Chondrocyte (in vitro differentiated cells): ENCODE data around the gene PRSS58. TPM values are rescaled to one million over a fixed set of nuclear protein-coding genes. Genes with fewer than 3 reads are reported as not detected.

Source experiments
- DNase-seq: peaks from one replicate; pipeline ENCODE4 v3.0.0; 2021; ENCODE audit warnings: mixed read lengths, low spot score
- H3K27ac Mint-ChIP-seq: one replicate; pipeline ENCODE4 v1.8.0; 2021; ENCODE audit warnings: mild to moderate bottlenecking, moderate library complexity, mixed read lengths; ENCODE audit not compliant: unreplicated experiment
- H3K27me3 Mint-ChIP-seq: 2 replicates; pipeline ENCODE4 v1.8.0; 2021; ENCODE audit warnings: low read depth, mixed read lengths
- H3K36me3 Mint-ChIP-seq: 2 replicates; pipeline ENCODE4 v1.8.0; 2021; ENCODE audit warnings: low read depth, mixed read lengths
- H3K4me1 Mint-ChIP-seq: 2 replicates; pipeline ENCODE4 v1.8.0; 2021; ENCODE audit warnings: low read depth, mild to moderate bottlenecking, mixed read lengths
- H3K4me3 Mint-ChIP-seq: one replicate; pipeline ENCODE4 v1.8.0; 2021; ENCODE audit warnings: mild to moderate bottlenecking, moderate library complexity, mixed read lengths; ENCODE audit not compliant: unreplicated experiment
- H3K9me3 Mint-ChIP-seq: 2 replicates; pipeline ENCODE4 v1.8.0; 2021; ENCODE audit warnings: low read depth, mixed read lengths
- CTCF ChIP-seq: fragments of 200-600 bp; sonication (generic); IDR thresholded peaks from 2 replicates; pipeline ENCODE4 v1.5.0; 2021; ENCODE audit warnings: antibody characterized with exemption, mild to moderate bottlenecking, moderate library complexity
- total RNA-seq: library from RNA; stranded (reverse); gene quantifications from 3 replicates; pipeline ENCODE4 v1.2.1, GENCODE V29; 2021

The PRSS58 gene
- total RNA-seq, 1 donor from 2014 or later = not detected

DNA sequence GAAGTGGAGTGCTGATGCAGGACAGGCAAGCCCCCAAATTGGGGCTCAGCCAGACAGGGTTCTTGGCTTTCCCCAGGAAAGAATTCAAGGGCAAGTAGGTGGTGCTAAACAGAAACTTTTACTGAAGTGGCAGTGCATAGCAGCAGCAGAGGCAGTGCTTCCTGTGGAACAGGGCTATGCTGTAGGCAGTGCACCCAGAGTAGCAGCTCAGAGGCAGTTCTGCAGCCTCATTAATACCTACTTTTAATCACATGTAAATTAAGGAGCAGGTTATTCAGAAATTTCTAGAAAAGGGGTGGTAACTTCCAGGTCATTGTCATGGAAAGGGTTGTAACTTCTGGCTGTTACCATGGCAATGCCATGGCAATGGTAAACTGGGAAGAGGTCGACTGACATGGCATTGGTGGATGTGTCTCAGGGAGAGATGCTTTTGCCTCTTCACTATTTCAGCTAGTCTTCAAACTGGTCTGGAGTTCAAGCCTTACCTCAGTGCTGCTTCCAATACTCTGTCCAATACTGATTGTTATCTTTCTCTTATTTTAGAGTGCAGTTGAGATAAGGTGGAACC is 29.2 kb downstream of the PRSS58 start:
- DNase-seq = no peak
- H3K4me1 Mint-ChIP-seq = no peaks in the 10 kb centered on the region
- H3K36me3 Mint-ChIP-seq = no peaks in the 10 kb centered on the region
- no peak overlapping the region for H3K27ac Mint-ChIP-seq
- no peak overlapping the region for H3K4me3 Mint-ChIP-seq
- TF ChIP-seq CTCF = no peak
- no peaks in the 10 kb centered on the region for H3K9me3 Mint-ChIP-seq
- peaks cover 16% of the 10 kb centered on the region for H3K27me3 Mint-ChIP-seq

Other genes starting within 250 kb of the PRSS58 start
- not detected in 3 replicates for gene MGAM2, start 146.3 kb downstream of the PRSS58 start, total RNA-seq